Activated CD4-positive, CD25-positive, alpha-beta regulatory T cell treated with anti-CD3 and anti-CD28 coated beads, Interleukin-2, amount 50 U/mL, for 16 hours (primary cell): ENCODE data around the gene GNG2.

Source experiments
- DNase-seq: peaks from one replicate; pipeline ENCODE4 v3.0.0-alpha.2; 2020; ENCODE audit warnings: low read depth, low spot score

GNG2 gene

GRCh38 chr14:51993285-51993920 is 133.0 kb downstream of the GNG2 start:
- DNase-seq = no peak

GRCh38 chr14:51996148-51996746 is 135.8 kb downstream of the GNG2 start:
- DNase-seq = no peak

- DNase-seq = no peak
These were observed 137.9 kb downstream of the GNG2 start for GRCh38 chr14:51998348-51998747.

- DNase-seq = no peak
These were observed 138.7 kb downstream of the GNG2 start for GRCh38 chr14:51999084-51999483.

GRCh38 chr14:52000019-52000582 is 139.7 kb downstream of the GNG2 start:
- DNase-seq = no peak

GRCh38 chr14:52000696-52001095 is 140.3 kb downstream of the GNG2 start:
- no peak for DNase-seq

GRCh38 chr14:52002542-52002941 is 142.1 kb downstream of the GNG2 start:
- no peak for DNase-seq

GRCh38 chr14:52003324-52003723 is 142.9 kb downstream of the GNG2 start:
- DNase-seq = no peak

- no peak for DNase-seq
These were observed 145.2 kb downstream of the GNG2 start for GRCh38 chr14:52005625-52006024.

GRCh38 chr14:52006361-52006760 is 145.9 kb downstream of the GNG2 start:
- DNase-seq = no peak

GRCh38 chr14:52007211-52007610 is 146.8 kb downstream of the GNG2 start:
- no peak for DNase-seq

- no peak for DNase-seq
These were observed 147.2 kb downstream of the GNG2 start for GRCh38 chr14:52007637-52008036.

- DNase-seq = no peak
These were observed 147.7 kb downstream of the GNG2 start for GRCh38 chr14:52008136-52008535.

GRCh38 chr14:52010173-52010693 is 149.8 kb downstream of the GNG2 start:
- DNase-seq = no peak

- no peak for DNase-seq
These were observed 151.1 kb downstream of the GNG2 start for GRCh38 chr14:52011523-52011922.

GRCh38 chr14:52012635-52013034 is 152.2 kb downstream of the GNG2 start:
- DNase-seq = no peak

GRCh38 chr14:52013984-52014600 is 153.7 kb downstream of the GNG2 start:
- DNase-seq = no peak

GRCh38 chr14:52014601-52015267 is 154.3 kb downstream of the GNG2 start:
- no peak for DNase-seq

- DNase-seq = no peak
These were observed 155.1 kb downstream of the GNG2 start for GRCh38 chr14:52015411-52016030.

GRCh38 chr14:52018252-52018651 is 157.8 kb downstream of the GNG2 start:
- DNase-seq = no peak

GRCh38 chr14:52018970-52019369 is 158.6 kb downstream of the GNG2 start:
- DNase-seq = no peak
